PC-3 (cell line): ENCODE results near the gene HDAC11.

Experiments used
- CTCF ChIP-seq: fragments of 300-600 bp; sonication (generic); conservative IDR thresholded peaks from 2 replicates; pipeline ENCODE4 v1.5.1; 2017; ENCODE audit warnings: antibody characterized with exemption, low read depth, mild to moderate bottlenecking, low read length
- EZH2 ChIP-seq: fragments of 300-600 bp; sonication (generic); IDR thresholded peaks from one replicate; pipeline ENCODE4 v1.6.1; 2017; ENCODE audit warnings: antibody characterized with exemption, mild to moderate bottlenecking, low read length; ENCODE audit not compliant: unreplicated experiment

- TF ChIP-seq CTCF, result no peak
- TF ChIP-seq EZH2, result no peak
Observed at GRCh38 chr3:13544293-13544831, 64.3 kb downstream of the HDAC11 start.
